NCI-H2171 treated with DMSO at 0.1 percent for 48 hours (cell line): ENCODE results near the gene NAA20.
A peak's percentile ranks its signal among the peaks of the same experiment; 100 is the strongest.

Experiments used
- DNase-seq: peaks from one replicate; lab custom pipeline; 2025; lab: John Stamatoyannopoulos, UW

NAA20 gene

GRCh38 chr20:20019123-20019522, 2.0 kb downstream of the NAA20 start:
- DNase-seq = no peak

- DNase-seq = no peak
Measured at GRCh38 chr20:20020908-20021307, 3.7 kb downstream of the NAA20 start.

GRCh38 chr20:20021835-20022234, 4.7 kb downstream of the NAA20 start:
- DNase-seq = no peak

GRCh38 chr20:20022498-20022897, 5.3 kb downstream of the NAA20 start:
- no peak for DNase-seq

GRCh38 chr20:20023395-20023794, 6.2 kb downstream of the NAA20 start:
- DNase-seq = no peak

- no peak for DNase-seq
Measured at GRCh38 chr20:20024942-20025341, 7.8 kb downstream of the NAA20 start.

- DNase-seq = no peak
Measured at GRCh38 chr20:20027284-20027683, 10.1 kb downstream of the NAA20 start.

- DNase-seq = no peak
Measured at GRCh38 chr20:20031790-20032189, 14.6 kb downstream of the NAA20 start.

GRCh38 chr20:20034486-20034885, 17.3 kb downstream of the NAA20 start:
- DNase-seq = no peak

- DNase-seq = no peak
Measured at GRCh38 chr20:20036756-20037155, 19.6 kb downstream of the NAA20 start.

- DNase-seq = no peak
Measured at GRCh38 chr20:20037960-20038359, 20.8 kb downstream of the NAA20 start.

- no peak for DNase-seq
Measured at GRCh38 chr20:20038586-20038985, 21.4 kb downstream of the NAA20 start.

GRCh38 chr20:20039752-20040387, 22.7 kb downstream of the NAA20 start:
- no peak for DNase-seq

- DNase-seq = no peak
Measured at GRCh38 chr20:20051767-20052073, 34.6 kb downstream of the NAA20 start.

- peak; percentile 97 for DNase-seq
Measured at GRCh38 chr20:20052074-20052970, 35.2 kb downstream of the NAA20 start, which contains the start of the genes CFAP61 and CRNKL1. TSS of gene CFAP61 (plus strand) at chr20:20052532. CDS start at chr20:20056654, 4,122 bp downstream. TSS of gene CRNKL1 (minus strand) at chr20:20052466. CDS start at chr20:20052342, 124 bp downstream.

- DNase-seq = peak; percentile 36
Measured at GRCh38 chr20:20060234-20060998, 43.3 kb downstream of the NAA20 start.

- no peak for DNase-seq
Measured at GRCh38 chr20:20063941-20064702, 47.0 kb downstream of the NAA20 start.

- no peak for DNase-seq
Measured at GRCh38 chr20:20065361-20065760, 48.2 kb downstream of the NAA20 start.

- DNase-seq = no peak
Measured at GRCh38 chr20:20070871-20071726, 53.9 kb downstream of the NAA20 start.

GRCh38 chr20:20073801-20074371, 56.7 kb downstream of the NAA20 start:
- peak; percentile 95 for DNase-seq

- DNase-seq = no peak
Measured at GRCh38 chr20:20075032-20075431, 57.9 kb downstream of the NAA20 start.
